ENCODE results near the gene ARAP2.

The ARAP2 gene

DNA sequence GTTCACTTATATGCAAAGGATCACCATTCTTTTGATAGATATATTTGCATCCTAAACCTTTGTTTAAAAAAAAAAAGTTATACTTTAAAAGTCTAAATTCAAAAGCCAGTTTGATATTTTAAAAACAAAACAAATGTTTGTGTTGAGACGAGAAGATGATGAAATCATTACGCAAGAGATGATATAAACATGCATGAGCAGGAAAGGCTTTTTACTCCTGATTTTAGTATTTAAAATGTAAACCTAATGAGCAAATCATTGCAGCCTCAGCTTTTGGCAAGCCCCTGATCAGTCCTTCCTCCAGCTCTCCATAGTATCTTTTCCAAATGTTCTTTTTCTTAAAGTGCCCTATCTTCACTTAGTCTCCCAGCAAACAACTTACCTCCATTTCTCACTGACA, 115.6 kb downstream of the ARAP2 start:
- DNase-seq (ENCODE audit: low read depth) = no peak

DNA sequence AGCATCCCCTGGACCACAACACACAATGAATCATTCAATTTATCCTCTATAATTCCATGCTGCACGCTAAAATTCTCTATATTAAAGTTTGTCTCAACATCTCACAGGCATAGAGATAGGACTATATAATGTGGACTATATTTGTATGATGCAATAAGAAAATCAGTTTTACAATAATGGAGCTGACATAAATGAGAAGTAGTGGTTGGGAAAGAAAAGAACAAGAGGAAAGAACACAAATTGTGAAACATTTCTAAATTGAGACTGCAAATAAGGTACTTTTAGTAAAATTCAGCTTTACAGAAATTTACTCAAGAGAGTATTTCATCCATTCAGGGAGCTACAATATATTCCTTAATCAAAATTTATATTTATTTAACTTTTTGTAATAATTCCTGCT, 120.4 kb downstream of the ARAP2 start:
- DNase-seq (ENCODE audit: low read depth) = no peak

DNA sequence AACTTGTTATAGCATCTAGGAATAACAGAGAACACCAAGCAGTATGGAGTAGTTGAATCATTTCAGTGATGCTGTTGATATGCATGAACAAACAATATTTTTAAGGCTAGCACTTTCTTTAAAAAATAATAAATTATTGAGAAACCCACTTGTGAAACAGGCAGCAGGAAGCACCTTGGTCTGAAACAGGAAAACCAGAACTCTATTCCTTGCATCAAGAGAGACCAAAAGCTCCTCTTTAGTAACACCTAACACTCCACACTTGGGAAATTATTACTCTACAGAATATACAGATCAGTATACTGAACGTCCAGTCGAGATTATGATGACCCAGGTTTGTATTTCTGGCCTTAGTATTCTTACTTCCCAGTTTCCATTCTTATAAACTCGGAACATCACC, 129.0 kb downstream of the ARAP2 start:
- no peak for DNase-seq (ENCODE audit: low read depth)

DNA sequence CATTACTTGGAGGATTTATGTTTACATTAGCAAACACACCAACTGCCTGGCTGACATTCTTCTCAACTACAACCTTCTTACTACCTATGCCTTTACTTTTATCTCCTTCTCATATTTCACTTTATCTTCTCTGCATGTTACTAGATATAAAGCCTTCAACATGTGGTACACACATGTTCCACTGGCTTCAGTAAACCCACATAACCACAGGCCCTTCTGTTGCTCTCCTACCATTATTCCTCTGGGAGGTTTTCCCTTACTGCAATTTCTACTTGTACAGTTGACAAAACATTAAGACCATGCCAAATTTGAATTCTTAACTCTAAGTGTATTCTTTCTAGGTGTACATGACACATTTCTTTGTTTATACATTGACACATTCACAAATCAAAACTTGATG, 133.1 kb downstream of the ARAP2 start:
- no peak for DNase-seq (ENCODE audit: low read depth)

DNA sequence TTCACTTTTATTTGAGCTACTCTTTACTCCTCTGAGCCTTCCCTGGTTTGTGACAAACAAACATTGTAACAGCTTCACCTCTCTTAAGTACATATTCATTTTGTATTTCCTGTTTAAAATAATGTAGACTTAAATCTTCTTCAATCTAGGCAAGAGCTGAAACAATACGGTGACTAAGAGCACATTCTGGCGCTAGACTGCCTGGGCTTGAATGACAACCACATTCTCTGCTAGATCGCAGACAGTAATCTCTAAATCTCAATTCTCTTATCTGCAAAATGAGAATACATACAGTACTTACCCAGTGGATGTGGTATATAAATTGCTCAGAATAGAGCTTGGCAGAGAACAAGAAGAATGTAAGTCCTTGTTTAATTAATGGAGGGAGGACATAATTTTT, 144.8 kb downstream of the ARAP2 start:
- DNase-seq (ENCODE audit: low read depth) = no peak

DNA sequence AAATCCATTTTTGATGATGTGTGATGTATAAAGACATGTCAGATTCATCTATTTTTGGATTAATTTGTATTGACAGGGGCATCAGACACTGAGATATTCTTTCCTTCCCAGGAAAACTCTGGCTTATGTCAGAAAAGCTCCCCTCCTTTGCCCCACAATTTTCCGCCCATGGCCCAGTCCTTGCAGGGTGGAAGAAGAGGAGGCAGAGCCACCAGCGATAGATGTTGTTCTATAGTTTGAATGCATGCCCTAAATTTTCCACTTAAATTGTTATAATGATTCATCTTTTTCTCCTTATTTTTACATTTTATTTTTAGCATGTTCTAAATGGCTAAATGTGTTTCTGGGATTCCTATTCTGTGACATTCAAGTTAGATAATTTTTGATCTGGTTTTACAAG, 149.3 kb downstream of the ARAP2 start:
- DNase-seq (ENCODE audit: low read depth) = no peak

DNA sequence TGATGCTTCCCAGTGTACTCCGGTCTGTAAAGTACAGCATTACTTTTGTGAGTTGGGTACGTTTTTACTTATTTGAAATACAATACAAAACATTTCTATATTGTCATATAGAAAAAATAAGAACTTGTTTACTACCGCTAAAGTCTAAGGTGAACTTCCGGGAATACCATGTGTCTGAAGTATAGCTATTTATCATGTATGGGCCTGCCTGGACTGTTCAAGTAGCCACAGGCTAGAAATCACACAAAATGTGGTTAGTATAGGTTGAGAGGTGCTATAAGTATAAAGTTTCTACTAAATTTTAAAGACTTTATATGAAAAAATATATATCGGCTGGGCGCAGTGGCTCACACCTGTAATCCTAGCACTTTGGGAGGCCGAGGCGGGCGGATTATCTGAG, 152.3 kb downstream of the ARAP2 start:
- no peak for DNase-seq (ENCODE audit: low read depth)

DNA sequence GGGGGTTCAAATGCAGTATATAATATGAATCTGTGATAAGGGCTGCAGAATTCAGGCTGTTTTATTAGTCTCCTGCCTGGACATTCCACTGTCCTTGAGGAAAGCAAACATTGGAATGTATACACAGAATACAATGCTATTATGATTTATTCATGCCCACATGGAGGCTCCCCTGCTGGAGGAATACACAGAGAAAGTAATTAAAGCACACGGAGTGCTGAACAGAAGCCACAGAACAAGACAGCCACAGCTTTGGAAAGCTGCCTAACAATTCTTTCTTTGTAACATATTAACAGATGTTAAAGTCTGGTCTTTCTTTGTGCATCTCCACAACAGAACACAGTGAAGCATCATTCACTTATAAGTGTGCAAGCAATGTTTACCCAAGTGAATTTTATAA, 155.8 kb downstream of the ARAP2 start:
- no peak for DNase-seq (ENCODE audit: low read depth)

DNA sequence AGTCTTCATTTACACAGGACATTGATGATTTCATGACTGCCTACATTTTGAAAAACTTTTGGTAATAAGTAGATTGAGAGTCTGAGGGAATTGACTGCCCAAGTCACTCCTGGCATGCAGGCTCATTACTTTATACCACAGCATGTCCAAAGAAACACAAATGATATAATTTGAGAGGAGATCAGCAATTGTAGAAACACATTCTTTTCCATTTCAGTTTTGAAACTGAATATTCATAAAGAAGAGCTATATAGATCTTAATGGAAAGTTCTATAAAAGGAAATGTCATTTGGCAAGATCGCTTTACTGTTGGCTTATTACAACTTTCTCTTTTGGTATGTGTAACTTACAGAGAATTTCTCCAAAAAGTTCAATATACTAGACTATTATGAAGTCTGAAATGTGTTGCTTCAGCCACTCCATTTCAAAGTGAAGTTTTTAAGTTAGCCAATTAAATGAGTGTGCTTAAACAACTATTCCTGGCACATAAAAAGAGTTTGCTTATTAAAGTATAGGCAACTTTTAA, 158.0 kb downstream of the ARAP2 start:
- no peak for DNase-seq (ENCODE audit: low read depth)

DNA sequence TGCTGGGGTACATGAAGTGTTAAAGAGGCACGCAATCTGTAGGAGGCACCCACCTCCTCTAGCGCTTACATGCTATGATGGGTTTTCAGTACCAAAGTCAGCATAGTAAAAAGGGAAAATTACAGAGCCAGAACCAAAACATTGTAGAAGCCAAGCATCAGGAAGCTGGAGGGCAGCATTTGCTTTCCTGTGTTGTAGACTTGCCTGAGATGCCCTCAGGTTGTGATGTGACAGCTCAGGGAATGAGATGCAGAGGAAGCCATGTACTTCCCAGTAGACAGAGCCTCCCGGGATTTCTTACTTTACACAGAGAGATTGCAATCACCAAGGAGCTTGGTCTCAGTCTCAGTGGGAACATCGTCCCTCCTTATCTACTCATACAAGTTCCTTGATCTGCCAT, 161.5 kb downstream of the ARAP2 start:
- no peak for DNase-seq (ENCODE audit: low read depth)

DNA sequence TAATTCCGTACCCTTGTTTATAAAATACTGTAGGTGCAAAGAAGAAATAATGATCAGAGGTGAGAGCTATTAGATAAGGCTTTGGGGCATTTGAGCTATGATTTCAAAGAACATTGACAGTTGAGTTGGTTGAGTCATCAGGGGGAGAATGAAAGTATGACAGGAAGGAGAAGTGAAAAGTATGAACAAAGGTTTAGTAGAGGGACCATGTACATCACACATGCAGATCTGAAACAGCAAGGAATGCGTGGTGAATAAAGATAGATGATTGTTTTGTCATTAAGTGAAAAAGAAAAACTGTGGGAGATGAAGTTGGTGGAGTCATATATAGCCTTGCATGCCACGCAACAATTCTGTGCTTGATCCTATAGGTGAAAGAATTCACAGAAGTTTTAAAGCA, 163.1 kb downstream of the ARAP2 start:
- no peak for DNase-seq (ENCODE audit: low read depth)

DNA sequence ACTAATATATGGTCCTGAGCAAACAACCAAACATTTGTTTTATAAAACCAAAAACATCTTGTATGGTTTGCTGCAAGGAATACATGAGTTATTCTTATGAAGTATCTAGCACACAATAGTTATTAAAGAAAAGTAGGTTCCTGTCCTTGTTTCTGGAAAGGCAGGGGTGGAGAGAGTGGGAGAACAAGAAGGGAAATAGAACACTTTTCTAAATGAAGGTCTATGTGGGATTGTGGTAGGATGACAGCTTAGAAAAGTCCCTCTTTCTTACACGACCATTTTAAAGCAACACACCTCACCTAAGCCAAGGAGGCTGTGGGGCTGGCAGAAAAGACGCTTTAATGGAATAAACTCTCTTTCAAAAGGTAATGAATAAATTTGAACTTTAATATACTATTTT, 164.6 kb downstream of the ARAP2 start:
- no peak for DNase-seq (ENCODE audit: low read depth)

DNA sequence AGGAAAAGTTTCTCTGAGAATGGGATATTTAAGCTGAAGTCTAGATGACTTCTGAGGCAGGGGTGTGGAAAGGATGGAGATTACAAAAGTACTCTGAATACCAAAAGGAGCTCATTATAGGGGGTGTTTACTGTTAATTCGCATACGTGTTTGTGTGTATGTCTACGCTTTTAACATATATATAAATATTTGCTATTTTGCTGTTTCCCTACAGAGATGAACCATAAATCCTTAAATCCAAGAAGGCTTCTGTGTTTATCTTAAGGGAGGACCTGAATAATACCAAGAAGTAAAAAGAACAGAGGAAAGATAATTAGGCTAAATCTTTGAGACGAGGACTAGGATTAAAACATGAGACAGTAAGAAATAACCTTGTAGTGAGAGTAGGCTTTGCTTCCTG, 166.0 kb downstream of the ARAP2 start:
- no peak for DNase-seq (ENCODE audit: low read depth)

DNA sequence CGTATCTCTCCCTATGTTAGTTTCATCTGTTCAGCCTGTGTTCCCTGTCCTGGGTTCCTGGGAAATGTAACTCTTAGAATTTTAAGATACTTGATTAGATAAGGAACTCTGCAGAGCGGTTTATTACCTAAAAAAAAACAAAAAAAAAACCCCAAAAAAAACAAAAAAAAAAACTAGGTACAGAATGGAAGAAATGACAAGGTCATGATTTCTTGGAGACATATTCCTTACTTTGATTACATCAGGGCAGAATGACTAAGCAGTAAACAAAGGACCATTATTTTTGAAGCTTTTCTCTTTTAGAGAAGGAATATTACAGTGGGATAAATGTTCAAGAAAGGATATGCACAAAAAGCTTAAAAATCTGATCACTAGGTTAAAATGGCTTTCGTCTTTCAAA, 171.8 kb downstream of the ARAP2 start:
- DNase-seq (ENCODE audit: low read depth) = no peak

DNA sequence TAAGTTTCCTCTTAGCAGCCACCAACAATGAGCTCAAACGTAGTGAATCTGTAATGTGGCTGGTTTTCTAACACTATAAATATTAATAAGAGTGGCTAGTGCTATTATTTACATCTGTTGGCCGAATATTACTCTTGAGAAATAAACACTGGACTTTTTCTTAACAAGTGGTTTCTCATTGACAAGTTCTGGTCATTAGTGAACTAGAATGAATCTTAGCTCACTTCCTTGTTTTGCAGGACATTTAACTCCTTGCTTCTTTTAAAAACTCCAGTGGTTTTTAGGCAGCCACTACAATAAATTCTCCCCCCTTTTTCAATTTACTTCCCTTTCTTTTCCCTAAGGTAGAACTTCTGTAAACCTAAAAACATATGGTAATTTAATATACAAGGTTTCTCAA, 177.2 kb downstream of the ARAP2 start:
- no peak for DNase-seq (ENCODE audit: low read depth)

DNA sequence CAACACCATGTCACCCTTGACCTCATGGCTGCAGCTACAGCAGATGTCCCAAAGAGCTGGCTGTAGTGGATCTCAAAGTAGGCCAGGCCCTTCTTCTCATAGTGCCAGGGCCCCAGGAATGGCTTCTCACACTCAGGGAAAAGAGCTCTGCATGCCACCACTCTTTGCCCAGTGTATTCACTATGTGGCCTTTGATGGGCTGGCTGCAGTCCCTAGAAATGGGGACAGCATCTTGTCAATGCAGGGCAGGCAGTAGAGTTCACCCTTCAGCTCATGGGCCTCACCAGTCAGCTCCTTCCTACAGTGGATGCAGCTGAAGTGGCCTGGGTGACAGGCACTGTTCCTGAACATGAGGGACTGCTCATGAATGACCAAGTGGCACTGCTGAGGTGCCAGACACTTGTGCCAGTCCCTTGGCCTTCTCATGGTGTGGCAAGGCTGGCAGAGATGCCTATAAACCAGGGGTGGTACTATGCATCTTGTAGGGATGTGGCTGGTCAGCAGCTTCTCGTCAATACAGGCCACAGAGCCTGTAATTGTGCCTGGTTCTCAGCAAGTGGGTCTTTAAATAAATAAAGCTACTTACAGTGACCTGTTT, 178.9 kb downstream of the ARAP2 start:
- DNase-seq (ENCODE audit: low read depth) = no peak

DNA sequence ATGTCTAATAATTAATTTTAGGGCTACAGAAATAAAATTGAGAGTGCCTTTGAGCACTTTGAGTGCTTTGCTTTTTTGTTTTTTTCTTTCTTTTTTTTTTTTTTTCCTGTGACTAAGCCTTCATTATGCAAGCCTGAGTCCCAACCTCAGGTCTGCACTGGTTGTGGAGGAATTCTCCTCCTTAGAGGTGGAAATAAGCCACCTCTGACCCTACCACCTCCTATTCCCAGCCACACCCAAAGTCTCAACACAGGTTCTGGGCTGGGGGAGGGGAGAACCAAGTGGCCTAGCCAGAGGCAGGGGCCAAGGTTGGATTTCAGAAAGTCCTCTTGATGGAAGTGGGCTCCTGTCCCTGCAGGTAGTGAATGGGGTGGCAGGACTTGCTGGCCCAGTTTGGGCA, 180.2 kb downstream of the ARAP2 start:
- DNase-seq (ENCODE audit: low read depth) = no peak

DNA sequence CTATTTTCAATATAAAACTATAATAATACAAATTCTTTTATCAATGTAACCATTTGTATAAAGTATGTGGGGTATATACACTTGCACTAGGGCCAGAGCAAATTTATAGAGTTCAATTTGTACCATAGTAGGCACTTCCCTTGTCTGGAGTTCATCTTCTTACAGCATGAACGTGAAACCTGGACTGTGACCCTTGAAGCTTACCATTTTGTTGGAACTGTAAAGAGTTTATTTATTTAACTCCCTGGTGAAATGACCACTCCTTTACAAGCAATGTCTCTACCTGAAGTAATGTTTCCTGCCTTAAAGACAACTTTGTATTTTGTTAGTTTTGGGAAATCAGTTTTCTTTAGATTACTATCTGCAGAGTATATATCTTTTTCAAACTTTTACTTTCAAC, 188.2 kb downstream of the ARAP2 start:
- DNase-seq (ENCODE audit: low read depth) = no peak

DNA sequence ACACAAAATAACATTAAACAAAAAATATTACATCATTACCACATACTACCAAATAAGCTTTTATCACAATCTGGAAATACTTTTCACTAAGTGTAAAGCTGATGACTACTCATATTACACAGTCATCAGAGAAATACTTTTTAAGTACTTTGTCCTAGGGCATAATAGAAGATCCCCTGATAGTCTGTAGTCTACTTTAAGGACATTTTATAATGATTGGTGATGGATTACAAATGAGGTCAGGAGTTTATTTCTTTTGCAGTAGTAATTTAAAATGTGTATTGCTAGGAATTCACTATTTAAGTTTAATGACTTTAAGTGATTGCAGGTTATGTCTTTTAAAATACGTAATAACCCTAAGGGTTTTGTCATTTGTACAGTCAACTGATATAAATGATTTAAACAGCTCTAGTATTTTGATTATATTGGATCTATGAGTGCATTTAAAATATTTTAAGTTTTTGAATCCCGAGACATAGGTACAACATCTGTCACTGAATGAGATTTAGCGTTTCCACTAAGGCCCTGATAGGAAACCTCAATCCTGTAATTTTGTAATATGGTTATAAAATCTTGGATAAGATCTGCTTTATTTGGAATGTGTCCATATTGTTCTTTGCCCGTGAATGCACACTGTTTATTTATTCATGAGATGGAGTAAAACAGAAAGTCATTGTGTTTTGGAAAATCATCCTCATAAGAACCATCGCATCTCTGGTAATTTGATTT, 189.5 kb downstream of the ARAP2 start:
- no peak for DNase-seq (ENCODE audit: low read depth)

DNA sequence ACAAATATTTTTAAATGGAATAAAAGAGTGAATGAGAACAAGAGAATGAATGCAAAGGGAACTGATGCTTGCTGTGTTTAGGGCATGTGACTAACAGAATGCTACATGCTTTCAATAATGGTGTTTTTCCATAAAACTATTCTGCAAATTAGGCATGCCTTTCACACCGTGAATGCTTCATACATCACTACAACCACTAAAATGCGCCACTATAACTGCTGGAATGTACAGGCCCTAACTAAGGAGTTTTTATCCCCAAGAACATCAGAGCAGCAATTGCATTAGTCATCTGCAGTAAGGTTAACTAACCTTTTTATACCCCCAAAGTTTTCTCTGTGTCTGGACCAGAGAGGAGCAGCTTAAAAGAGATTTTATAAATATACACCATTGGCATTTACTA, 190.4 kb downstream of the ARAP2 start:
- DNase-seq (ENCODE audit: low read depth) = no peak

DNA sequence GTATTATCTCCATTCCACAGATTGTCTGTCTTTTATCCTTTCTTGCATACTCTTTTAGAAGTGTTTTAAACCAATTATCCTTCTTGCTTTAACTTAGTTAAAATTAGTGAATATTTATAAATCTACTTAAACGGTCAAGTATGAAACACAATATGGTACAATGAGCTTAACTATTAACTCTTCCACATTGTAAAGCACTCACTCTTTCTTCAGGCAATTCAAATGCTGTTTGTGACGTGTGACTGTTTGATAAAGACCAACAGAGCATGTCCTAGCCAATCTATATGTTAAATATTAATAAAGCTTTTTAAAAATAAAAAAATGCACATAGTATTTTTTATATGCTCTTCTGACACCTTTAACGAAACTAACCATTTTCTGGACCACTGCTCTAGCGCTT, 192.7 kb downstream of the ARAP2 start:
- no peak for DNase-seq (ENCODE audit: low read depth)

DNA sequence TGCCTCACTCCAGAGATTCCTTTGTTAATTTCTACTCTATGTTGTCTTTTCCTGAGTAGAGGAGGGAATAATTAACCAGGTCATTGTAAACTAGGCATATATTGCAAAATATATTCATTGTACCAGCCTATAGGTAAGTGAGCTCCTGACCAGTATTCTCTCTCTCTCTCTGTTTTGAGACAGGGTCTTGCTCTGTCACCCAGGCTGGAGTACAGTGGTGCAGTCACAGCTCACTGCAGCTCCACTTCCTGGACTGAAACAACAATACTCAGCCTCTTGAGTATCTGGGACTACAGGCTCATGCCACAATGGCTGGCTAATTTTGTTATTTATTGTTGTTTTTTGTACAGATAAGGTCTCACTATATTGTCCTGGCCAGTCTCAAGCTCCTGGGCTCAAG, 198.3 kb downstream of the ARAP2 start:
- no peak for DNase-seq (ENCODE audit: low read depth)

DNA sequence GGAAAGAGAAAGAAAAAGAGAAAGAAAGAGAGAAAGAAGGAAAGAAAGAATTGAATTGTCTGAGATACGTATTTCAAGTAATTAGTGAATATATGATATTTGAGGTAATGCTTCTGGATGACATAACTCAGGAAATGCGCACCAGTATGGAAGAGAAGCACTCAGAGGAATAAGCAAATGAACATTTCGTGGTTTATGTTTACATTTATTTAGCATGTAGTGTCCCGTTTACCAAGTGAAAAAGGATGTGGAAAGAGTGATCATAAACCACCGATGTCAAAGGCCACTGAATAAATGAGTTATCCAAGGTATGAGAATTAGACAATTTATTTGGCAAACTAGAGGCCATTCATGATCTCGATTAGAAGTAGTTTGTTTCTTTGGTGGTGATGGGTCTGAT, 200.4 kb downstream of the ARAP2 start:
- no peak for DNase-seq (ENCODE audit: low read depth)

DNA sequence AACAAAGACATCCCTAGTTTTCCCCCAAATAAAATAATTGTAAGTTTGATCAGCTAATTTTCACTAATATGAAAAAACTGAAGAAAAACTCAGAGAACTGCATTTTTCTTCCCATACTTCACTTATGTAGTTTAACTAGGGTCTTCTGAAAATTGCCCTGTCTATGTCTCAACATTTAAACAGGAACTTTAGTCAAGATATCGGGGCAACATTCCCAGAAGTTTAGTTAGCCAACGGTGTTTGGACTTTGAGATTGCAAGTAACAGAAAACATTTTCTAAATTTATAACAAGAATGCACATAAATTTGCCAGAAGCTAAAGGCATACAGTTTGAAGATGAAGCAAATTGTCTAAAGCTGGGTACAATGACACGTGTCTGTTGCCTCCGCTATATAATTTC, 201.1 kb downstream of the ARAP2 start:
- no peak for DNase-seq (ENCODE audit: low read depth)
